Measurements from ENCODE around the gene MUC12. TPM values are rescaled to one million over a fixed set of nuclear protein-coding genes. Genes with fewer than 3 reads are reported as not detected.
A peak's percentile ranks its signal among the peaks of the same experiment; 100 is the strongest.

The MUC12 gene
- total and polyA plus RNA-seq, 2 of the 13 experiments (the other 11 are each of a cell fraction or from before 2014, with no cell fraction given) = not detected

DNA sequence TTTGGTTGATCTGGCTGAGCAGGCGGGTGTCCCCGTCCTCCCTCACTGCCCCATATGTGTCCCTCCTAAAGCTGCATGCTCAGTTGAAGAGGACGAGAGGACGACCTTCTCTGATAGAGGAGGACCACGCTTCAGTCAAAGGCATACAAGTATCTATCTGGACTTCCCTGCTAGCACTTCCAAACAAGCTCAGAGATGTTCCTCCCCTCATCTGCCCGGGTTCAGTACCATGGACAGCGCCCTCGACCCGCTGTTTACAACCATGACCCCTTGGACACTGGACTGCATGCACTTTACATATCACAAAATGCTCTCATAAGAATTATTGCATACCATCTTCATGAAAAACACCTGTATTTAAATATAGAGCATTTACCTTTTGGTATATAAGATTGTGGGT is 89.0 kb downstream of the MUC12 start (continued):
- TF ChIP-seq, protein P1, sequence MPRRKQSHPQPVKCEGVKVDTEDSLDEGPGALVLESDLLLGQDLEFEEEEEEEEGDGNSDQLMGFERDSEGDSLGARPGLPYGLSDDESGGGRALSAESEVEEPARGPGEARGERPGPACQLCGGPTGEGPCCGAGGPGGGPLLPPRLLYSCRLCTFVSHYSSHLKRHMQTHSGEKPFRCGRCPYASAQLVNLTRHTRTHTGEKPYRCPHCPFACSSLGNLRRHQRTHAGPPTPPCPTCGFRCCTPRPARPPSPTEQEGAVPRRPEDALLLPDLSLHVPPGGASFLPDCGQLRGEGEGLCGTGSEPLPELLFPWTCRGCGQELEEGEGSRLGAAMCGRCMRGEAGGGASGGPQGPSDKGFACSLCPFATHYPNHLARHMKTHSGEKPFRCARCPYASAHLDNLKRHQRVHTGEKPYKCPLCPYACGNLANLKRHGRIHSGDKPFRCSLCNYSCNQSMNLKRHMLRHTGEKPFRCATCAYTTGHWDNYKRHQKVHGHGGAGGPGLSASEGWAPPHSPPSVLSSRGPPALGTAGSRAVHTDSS (CRISPR knock-in tag; conservative IDR thresholded peaks at IDR 0.05) = no peak
- peak; percentile 70; the same call in 1 of the 2 replicates for TF ChIP-seq HOXD1 (CRISPR knock-in tag; IDR thresholded peaks at IDR 0.05)
- peak; percentile 54 for TF ChIP-seq MED1 (CRISPR knock-in tag; IDR thresholded peaks at IDR 0.05)
- TF ChIP-seq, protein P2, sequence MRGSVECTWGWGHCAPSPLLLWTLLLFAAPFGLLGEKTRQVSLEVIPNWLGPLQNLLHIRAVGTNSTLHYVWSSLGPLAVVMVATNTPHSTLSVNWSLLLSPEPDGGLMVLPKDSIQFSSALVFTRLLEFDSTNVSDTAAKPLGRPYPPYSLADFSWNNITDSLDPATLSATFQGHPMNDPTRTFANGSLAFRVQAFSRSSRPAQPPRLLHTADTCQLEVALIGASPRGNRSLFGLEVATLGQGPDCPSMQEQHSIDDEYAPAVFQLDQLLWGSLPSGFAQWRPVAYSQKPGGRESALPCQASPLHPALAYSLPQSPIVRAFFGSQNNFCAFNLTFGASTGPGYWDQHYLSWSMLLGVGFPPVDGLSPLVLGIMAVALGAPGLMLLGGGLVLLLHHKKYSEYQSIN (CRISPR knock-in tag; IDR thresholded peaks at IDR 0.05; ENCODE audit: borderline replicate concordance) = peak; percentile 88; the same call in 1 of the 2 replicates
- peak; percentile 73; the same call in 1 of the 2 replicates for TF ChIP-seq ARHGAP35 (CRISPR knock-in tag; IDR thresholded peaks at IDR 0.05; ENCODE audit: borderline replicate concordance)
- 0 out of 2 replicates have a peak, but pooled peaks have one; percentile 31 for TF ChIP-seq SIX1 (CRISPR knock-in tag; IDR thresholded peaks at IDR 0.05; ENCODE audit: borderline replicate concordance)
- TF ChIP-seq, protein P3, sequence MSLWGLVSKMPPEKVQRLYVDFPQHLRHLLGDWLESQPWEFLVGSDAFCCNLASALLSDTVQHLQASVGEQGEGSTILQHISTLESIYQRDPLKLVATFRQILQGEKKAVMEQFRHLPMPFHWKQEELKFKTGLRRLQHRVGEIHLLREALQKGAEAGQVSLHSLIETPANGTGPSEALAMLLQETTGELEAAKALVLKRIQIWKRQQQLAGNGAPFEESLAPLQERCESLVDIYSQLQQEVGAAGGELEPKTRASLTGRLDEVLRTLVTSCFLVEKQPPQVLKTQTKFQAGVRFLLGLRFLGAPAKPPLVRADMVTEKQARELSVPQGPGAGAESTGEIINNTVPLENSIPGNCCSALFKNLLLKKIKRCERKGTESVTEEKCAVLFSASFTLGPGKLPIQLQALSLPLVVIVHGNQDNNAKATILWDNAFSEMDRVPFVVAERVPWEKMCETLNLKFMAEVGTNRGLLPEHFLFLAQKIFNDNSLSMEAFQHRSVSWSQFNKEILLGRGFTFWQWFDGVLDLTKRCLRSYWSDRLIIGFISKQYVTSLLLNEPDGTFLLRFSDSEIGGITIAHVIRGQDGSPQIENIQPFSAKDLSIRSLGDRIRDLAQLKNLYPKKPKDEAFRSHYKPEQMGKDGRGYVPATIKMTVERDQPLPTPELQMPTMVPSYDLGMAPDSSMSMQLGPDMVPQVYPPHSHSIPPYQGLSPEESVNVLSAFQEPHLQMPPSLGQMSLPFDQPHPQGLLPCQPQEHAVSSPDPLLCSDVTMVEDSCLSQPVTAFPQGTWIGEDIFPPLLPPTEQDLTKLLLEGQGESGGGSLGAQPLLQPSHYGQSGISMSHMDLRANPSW (CRISPR knock-in tag; IDR thresholded peaks at IDR 0.05; ENCODE audit: borderline replicate concordance) = no peak
- 0 out of 2 replicates have a peak, but pooled peaks have one; percentile 73 for TF ChIP-seq FLYWCH1 (CRISPR knock-in tag; IDR thresholded peaks at IDR 0.05)
- TF ChIP-seq HNRNPLL (IDR thresholded peaks at IDR 0.05; ENCODE audit: low read depth, low read length, poor library complexity, severe bottlenecking) = no peak
- TF ChIP-seq KDM2A (CRISPR knock-in tag; IDR thresholded peaks at IDR 0.05; ENCODE audit: borderline replicate concordance, low read depth) = peak; percentile 69
- TF ChIP-seq, protein P4, sequence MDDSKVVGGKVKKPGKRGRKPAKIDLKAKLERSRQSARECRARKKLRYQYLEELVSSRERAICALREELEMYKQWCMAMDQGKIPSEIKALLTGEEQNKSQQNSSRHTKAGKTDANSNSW (CRISPR knock-in tag; IDR thresholded peaks at IDR 0.05; ENCODE audit: borderline replicate concordance) = no peak
- TF ChIP-seq ZSCAN12 (CRISPR knock-in tag; IDR thresholded peaks at IDR 0.05) = peak; percentile 84
- TF ChIP-seq, protein P5, sequence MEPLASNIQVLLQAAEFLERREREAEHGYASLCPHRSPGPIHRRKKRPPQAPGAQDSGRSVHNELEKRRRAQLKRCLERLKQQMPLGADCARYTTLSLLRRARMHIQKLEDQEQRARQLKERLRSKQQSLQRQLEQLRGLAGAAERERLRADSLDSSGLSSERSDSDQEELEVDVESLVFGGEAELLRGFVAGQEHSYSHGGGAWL (CRISPR knock-in tag; IDR thresholded peaks at IDR 0.05) = peak; percentile 75; the same call in 1 of the 2 replicates
- no peak for TF ChIP-seq NR3C1 (CRISPR knock-in tag; IDR thresholded peaks at IDR 0.05)
- no peak for TF ChIP-seq ZFP82 (CRISPR knock-in tag; IDR thresholded peaks at IDR 0.05; ENCODE audit: borderline replicate concordance)
- no peak; the same call in 1 of the 2 replicates for TF ChIP-seq ETV5 (CRISPR knock-in tag; IDR thresholded peaks at IDR 0.05; ENCODE audit: borderline replicate concordance)
- peak; percentile 81; the same call in 1 of the 2 replicates for TF ChIP-seq ZNF557 (CRISPR knock-in tag; IDR thresholded peaks at IDR 0.05)
- no peak for TF ChIP-seq HNRNPUL1 (IDR thresholded peaks at IDR 0.05; ENCODE audit: low read depth, low read length)
- no peak for TF ChIP-seq NFIC (IDR thresholded peaks at IDR 0.05; ENCODE audit: low read length)
- TF ChIP-seq ZNF256 (CRISPR knock-in tag; conservative IDR thresholded peaks at IDR 0.05) = peak; percentile 71; the same call in 1 of the 2 replicates
- TF ChIP-seq ZNF629 (CRISPR knock-in tag; conservative IDR thresholded peaks at IDR 0.05) = no peak
- TF ChIP-seq, protein P6, sequence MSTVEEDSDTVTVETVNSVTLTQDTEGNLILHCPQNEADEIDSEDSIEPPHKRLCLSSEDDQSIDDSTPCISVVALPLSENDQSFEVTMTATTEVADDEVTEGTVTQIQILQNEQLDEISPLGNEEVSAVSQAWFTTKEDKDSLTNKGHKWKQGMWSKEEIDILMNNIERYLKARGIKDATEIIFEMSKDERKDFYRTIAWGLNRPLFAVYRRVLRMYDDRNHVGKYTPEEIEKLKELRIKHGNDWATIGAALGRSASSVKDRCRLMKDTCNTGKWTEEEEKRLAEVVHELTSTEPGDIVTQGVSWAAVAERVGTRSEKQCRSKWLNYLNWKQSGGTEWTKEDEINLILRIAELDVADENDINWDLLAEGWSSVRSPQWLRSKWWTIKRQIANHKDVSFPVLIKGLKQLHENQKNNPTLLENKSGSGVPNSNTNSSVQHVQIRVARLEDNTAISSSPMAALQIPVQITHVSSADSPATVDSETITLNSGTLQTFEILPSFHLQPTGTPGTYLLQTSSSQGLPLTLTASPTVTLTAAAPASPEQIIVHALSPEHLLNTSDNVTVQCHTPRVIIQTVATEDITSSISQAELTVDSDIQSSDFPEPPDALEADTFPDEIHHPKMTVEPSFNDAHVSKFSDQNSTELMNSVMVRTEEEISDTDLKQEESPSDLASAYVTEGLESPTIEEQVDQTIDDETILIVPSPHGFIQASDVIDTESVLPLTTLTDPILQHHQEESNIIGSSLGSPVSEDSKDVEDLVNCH (CRISPR knock-in tag; IDR thresholded peaks at IDR 0.05) = no peak

Measured in HepG2 (cell line).